GM04504 (cell line): ENCODE data around the gene SPPL2B.
"Not testable (repeated sequence)": the region's sequence is repeated elsewhere in the genome, so short reads cannot be mapped to it uniquely, and the experiment has no call there.

Experiments used
- DNase-seq: peaks from one replicate; pipeline ENCODE4 v3.0.0-alpha.2; 2012; ENCODE audit warnings: low read depth

SPPL2B gene

DNA sequence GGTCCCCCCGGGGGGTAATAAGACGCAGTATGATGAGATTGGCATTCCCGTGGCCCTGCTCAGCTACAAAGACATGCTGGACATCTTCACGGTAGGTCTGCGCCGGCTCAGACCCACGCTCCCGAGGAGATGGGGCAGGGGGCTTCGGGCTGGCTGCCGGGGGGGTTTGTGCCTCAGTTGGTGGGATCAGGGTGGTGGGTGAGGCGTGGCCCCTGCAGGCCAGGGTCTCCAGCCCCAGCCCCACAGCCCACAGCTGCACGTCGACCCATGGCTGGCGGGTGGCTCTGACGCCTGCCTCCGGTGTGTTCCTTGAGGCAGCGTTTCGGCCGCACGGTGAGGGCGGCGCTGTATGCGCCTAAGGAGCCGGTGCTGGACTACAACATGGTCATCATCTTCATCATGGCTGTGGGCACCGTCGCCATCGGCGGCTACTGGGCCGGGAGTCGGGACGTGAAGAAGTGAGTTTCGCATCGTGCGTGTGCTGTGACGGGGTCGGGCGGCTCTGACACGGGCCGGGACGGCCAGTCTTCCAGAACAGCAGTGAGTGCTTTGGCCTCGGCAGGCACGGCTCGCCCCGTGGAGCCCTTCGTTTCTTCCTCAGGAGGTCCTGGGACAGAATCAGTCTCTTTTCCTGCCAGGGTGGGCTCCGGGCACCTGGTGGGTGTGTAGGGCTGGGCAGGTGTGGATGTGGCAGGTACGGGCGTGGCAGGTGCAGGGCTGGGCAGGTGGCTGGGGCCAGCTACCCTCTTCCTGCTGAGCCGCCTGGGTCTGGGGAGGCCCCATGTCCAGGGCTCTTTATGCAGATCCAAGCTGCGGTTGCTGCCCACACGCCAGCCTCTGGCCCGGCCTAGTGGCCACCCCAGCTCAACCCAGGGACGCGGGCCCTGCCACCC is 10.5 kb downstream of the SPPL2B start:
- no peak for DNase-seq

DNA sequence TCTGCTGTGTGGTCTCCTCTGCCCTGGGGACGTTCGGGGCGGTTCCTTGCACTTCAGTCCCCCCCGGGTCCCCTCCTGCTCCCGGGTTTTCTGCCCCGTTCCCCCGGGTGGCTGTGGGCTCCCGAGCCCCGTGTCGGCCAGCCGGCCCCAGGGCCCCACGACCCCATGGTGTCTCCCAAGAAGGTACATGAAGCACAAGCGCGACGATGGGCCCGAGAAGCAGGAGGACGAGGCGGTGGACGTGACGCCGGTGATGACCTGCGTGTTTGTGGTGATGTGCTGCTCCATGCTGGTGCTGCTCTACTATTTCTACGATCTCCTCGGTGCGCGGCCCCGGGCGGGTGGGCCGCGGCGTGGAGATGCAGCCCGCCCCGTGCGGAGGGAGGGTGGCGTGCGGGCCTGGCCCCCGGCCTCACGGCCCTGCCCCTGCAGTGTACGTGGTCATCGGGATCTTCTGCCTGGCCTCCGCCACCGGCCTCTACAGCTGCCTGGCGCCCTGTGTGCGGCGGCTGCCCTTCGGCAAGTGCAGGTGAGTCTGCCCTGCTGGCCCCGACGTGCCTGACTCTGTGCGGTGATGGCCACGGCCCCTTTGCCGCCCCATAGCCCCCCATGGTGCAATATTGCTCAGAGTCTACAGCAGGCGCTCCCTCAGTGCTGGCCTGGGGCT is 11.3 kb downstream of the SPPL2B start:
- no peak for DNase-seq

DNA sequence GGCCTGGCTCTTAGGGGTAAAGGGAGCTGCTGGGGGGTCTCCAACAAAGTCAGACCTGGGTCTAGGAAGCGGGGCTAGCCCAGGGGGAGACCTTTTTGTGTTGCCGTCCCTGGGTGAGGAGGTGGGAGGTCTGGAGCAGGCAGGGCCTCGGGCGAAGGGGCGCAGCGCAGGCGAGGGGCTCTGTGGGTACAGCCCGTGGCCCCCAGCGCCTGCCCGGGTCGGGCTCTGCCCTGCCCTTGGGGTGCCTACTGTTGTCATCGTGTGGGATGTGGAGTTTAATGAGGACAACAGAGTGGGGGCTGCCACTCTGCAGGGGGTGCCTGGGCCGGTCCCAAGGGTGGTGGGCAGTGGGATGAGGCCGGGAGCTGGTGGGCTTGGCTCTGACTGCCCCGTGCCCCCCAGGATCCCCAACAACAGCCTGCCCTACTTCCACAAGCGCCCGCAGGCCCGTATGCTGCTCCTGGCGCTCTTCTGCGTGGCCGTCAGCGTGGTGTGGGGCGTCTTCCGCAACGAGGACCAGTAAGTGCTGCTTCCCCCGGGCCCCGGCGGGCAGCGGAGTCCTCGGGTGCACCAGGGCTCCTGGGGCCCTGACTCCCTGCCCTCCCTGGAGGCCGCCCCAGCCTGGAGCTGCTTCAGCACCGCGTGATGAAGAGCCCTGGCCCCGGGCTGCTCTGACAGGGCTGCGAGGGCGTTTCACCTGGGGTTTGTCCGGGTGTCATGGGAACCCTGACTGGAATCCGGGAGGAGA is 12.2 kb downstream of the SPPL2B start:
- DNase-seq = no peak

DNA sequence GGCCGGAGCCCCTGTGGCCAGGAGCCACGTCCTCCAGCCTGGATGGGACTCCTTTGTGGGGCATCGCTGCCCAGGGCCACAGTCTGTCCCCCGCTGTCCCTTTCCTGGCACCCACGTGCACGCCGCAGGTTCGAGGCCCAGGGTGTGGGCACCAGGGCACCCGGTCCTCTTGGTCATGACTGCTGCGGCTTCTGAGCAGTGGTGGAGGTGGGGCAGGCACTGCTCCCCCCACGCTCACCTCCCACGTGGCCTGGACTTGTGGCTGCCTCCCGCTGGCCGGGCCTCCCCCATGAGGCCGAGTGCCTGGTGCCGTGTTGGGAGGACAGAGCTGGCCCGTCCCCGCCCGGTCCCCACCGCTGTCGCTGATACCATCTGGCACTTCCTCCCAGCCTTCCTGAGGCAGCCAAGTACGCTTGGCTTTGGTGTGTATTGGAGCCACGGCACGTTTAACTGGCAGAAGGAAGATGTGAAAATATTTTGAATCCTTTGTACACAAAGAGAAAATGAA is 12.8 kb downstream of the SPPL2B start:
- DNase-seq = no peak

DNA sequence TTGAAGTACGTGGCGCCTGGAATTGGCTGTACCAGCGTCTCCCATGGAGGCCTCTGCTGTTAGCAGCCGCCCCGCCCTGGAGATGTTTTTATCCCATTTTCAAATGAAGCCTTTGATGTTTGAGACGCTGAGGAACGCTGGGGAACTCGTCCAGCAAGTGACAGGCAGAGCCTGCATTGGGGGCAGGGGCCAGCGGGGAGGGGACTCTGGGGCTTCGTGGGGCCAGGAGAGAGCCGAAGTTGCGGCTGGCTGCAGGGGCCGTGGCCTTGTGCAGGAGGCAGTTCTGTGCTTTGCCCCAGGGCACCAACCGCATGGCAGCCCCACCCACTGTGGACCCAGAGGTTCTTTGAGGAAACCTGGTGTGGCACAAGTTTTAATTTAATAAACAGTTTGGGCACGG is 13.5 kb downstream of the SPPL2B start:
- no peak for DNase-seq

DNA sequence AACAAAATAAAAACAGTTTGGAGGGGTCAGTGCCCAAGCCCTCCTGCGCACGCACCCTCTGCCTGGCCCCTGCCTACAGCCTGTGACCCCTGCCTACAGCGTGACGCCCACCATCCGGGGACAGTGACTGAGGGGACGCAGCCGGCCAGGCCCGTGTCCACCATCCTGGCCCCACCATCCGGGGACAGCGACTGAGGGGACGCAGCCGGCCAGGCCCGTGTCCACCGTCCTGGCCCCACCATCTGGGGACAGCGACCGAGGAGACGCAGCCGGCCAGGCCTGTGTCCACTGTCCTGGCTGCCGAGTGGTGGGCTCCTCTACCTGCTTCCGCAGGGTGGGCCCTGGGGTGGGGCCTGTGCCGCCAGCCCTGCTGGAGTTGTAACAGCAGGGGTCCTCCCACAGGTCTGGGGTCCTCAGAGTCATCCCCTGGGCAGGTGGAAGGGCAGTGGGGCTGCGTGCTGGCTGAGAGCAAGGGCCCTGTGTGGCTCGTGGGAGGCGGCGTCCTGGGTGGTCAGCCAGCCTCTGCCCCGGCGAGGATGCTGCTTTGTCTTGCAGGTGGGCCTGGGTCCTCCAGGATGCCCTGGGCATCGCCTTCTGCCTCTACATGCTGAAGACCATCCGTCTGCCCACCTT is 14.3 kb downstream of the SPPL2B start:
- no peak for DNase-seq

DNA sequence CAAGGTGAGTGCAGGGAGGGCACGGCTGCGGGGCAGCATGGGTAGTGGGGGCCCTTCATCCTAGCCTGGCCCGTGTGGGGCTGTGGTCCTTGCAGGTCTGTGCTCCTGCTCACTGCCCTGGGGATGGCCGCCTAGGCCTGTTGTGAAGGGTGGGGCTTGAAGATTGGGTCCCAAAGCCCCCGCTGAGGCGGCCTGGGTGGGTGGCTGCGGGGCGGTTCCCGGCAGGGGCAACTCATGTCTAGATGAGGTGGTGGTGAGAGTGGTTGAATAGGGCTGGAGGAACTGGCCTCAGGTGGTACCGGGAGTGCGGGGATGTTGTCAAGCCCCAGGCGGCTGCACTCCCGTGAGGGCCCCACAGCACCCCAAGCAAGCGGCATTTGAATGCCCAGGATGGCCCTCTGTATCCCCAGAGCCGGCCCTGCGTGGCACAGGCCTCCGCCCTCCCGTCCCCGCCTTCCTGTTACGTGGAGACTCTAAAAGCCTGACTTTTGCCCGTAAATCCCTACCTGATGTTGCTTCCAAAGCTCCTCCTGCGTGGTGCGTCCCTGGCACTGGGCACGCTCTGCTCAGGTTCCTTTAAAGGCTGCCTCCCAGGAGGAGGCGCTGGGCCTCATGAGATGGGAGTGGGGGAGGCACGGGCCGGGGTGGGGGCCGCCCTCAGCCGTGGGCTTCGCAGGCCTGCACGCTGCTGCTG is 15.0 kb downstream of the SPPL2B start:
- DNase-seq = no peak

DNA sequence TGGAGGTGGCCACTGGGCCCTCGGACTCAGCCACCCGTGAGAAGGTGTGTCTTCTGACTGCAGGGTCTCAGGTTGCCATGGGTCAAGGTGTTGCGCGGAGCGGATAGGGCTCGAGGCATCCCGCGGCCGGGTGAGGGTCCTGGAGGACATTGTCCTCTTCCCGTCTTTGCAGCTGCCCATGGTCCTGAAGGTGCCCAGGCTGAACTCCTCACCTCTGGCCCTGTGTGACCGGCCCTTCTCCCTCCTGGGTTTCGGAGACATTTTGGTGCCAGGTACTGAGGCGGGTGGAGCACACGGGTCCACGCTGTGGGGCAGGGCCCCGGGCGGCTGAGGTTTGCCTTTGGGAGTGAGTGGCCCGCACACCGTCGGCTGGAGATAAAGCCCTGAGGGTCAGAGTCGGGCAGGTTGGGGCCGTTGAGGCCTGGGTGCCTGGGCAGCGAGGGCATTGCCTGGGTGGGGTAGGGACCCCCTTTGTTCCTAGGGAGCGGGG is 15.9 kb downstream of the SPPL2B start:
- DNase-seq = no peak

DNA sequence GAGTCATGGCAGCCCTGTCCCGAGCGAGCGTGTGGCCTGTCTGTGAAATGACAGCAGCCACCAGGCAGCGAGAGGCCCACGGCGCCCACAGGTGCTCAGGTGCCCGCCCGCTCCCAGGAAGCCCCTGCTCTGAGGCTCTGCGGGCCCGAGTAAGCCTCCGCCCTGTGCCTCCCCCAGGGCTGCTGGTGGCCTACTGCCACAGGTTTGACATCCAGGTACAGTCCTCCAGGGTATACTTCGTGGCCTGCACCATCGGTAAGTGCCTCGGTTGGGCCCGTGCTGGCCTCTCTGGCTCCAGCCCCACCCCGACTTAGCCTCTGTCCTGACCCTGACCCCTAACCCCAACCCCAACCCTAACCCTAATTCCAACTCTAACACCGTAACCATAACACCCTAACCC is 16.6 kb downstream of the SPPL2B start:
- DNase-seq = no peak

DNA sequence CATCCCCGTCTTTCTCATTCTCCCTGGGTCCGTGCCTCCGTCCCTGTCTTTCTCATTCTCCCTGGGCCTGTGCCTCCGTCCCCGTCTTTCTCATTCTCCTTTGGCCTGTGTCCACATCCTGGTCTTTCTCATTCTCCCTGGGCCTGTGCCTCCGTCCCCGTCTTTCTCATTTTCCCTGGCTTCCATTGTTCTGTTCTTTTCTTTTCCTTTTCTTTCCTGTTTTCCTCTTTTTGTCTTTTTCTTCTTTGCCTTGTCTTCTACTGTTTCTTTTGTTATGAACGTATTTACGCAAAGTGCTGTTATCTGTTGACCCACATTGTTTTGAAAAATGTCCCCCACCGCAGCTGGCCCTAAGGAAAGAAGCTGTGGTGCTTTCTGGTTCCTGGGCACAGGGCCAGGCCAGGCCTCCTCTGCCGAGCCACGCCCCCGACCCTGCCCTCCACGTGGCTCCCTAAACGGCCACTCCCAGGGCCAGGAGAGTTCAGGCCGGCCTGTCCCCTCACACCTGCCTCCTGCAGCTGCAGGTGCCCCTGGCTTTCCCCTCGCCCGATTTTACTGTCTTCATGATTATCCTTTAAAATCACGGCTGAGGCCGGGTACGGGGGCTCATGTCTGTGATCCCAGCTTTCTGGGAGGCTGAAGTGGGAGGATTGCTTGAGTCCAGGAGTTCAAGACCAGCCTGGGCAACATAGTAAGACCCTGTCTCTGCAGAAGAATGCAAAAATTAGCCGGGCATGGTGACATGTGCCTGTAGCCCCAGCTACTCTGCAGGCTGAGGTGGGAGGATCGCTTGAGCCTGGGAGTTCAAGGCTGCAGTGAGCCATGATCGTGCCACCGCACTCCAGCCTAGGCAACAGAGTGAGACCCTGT is 17.5 kb downstream of the SPPL2B start:
- DNase-seq = no peak

DNA sequence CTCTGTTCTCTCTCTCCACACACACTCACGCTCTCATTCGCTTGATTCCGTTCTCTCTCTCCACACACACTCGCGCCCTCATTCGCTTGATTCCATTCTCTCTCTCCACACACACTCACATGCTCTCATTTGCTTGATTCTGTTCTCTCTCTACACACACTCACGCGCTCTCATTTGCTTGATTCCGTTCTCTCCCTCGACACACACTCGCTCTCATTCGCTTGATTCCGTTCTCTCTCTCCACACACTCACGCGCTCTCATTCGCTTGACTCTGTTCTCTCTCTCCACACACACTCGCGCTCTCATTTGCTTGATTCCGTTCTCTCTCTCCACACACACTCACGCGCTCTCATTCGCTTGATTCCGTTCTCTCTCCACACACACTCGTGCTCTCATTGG is 21.3 kb downstream of the SPPL2B start:
- not testable (repeated sequence) for DNase-seq

DNA sequence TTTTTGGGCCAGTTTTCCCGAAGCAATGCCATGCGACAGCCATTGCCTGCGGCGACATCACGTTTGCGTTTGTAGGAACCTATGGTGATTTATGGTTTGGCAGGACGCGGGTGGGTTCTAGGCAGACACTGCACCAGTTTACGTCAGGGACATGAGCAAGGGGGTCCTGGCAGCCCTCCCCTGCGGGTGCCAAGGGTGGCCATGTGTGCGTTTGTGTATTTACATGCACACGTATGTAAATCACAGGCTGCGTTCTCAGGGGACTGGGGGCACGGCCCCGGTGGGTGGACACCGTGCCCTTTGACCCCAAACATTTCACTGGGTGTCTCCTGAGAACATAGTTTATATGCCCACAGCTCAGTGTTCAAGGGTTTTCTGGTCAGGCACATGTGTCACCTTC is 22.2 kb downstream of the SPPL2B start:
- no peak for DNase-seq

DNA sequence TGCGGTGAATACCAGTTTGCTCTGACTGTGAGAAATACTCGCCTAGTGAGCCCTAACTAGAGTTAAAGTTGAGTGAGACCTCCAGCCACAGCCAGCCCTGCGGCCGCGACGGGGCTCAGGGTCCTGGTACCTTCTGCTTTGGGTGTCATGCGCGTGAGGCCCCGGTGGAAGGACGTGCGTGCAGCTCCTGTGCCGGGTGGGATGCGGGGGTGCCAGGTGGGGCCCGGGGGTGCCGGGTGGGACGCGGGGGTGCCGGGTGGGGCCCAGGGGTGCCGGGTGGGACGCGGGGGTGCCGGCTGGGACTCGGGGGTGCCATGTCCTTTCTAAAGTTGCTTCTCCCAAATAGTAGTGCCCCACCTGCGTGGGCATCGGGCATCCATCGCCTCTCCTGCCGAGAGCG is 23.1 kb downstream of the SPPL2B start:
- DNase-seq = no peak

DNA sequence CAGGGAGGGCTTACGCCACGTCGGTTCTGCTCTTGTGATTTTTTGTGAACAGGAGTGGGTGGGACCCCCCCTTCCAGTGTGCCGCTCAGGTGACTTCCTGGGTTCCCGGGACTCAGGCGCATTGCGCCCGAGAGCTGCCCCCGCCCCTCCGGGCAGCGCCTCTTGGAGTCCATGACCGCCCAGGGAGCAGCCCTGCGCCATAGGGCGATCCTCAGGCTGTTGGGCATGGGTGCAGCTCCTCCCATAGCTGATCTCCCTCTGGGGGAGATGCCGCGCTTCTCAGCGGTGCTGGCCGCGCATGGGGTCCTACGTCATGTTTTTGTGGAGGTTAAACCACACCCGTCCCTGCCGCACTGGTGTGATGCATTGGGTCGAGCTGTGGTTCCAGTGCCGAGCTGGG is 23.6 kb downstream of the SPPL2B start:
- no peak for DNase-seq

DNA sequence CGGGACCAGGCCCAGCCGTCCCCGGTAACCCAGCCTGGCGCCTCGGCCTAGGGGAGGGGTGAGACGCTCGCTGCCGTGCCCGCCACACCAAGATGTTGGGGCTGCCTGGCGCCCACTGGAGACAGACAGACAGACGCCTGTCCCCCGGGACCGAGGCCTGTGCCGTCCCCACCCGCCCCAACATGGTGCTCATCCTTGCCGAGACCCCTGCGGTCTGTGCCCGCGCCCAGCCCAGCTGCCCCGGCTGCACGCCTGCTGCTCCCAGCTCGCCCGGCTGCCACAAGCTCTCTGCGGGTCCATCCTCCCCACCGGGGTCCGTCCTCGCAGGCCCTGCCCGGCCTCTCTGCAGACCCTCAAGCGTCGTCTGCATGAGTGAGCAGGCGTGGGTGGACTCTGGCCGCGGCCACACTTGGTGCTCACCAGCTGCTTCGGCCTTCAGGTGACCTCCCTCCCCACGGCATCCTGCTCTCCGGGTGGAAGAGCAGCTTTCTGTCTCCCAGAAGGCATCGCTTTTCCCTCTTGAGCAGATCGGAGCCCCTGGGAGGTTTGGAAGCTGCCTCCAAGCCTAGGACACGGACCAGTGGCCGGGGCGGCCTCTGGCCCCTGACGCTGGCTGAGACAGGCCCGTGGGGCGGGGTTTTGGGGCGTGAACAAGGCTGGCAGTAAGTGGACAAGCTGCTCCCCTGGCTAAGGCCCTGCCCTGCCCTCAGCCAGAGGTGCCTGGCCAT is 24.8 kb downstream of the SPPL2B start:
- DNase-seq = no peak

DNA sequence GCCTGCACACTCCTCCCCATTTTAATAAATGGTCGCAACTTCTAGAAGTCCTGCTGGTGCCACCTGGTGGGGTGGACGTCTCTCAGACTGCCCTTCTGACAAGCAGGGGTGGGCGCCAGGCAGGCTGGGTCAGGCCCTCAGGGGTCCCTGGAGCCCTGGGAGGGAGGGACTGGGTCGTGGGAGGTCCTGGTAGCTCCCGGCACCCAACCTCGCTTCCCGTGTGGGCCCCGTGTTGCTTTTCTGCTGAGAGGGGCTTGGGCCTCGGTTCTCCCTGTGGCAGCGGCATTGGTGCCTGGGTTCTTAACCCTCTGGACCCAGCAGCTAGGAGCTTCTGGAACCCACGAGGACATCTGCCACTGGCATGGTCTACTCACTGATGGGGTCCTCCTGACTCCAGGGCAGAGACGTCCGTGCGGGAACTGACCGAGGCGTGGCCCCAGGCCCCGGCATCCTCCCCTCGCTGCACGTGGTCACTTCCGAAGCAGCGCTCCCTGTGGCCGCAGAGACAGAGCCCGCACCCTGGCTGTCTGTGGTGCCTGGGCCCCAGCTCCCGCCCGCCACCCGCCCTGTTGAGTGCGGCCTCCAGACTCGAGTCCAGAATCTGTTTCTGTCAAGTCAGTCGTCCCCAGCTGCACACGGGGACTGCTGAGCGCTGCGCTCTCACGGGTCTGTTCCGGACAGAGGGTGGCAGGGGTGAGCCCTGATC is 25.6 kb downstream of the SPPL2B start:
- DNase-seq = no peak

DNA sequence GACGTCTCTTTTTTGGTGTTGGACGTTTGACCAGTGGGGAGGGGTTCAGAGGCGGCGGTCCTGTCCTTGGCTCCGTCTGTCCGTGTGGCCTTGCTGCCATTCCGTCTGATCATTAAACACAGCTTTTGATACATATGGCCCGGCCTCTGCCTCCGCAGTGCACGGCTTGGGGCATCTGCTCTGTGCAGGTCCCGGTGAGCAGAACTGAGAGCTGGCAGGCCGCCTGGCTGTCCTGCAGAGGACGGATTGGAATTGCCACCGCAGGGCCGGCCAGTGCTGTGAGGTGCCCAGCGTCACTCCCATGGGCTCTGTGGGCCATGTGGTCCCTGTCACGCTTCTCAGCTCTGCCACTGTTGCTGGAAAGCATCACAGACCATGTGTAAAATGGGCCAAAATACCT is 26.2 kb downstream of the SPPL2B start:
- DNase-seq = no peak

DNA sequence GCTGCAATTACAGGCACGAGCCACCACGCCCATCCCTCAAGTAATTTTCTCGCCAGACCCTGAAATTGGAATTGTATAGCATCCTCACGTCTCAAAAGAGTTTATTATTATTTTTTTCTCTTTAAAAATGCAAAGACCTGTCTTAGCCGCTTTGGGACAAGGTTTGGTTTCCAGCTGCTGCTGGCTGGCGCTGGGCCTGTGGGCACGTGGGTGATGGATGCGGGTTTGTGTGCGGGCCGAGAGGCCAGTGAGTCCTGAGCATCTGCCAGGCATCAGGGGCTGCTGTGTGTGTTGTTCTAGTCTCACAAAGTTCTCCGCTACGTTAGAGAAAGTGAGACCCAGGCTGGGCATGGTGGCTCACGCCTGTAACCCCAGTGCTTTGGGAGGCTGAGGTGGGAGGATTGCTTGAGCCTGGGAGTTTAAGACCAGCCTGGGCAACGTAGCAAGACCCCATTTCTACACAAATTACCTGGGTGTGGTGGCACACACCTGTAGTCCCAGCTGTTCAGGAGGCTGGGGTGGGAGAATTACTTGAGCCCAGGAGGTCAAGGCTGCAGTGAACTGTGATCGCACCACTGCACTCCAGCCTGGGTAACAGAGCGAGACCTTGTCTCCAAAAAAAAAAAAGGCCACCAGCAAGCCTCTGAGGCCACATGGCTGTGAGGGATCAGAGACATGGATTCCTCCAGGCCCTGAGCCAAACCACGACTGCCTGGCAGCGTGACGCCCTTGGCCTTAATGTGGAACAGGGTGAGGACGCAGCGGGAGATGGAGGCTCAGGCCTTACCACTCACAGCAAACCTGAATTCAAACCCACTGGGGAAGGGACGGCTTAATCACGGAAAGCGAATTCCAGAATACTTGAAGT is 26.9 kb downstream of the SPPL2B start:
- peak; percentile 68 for DNase-seq
